ENCODE data around the gene ANKRD13D.

DNA sequence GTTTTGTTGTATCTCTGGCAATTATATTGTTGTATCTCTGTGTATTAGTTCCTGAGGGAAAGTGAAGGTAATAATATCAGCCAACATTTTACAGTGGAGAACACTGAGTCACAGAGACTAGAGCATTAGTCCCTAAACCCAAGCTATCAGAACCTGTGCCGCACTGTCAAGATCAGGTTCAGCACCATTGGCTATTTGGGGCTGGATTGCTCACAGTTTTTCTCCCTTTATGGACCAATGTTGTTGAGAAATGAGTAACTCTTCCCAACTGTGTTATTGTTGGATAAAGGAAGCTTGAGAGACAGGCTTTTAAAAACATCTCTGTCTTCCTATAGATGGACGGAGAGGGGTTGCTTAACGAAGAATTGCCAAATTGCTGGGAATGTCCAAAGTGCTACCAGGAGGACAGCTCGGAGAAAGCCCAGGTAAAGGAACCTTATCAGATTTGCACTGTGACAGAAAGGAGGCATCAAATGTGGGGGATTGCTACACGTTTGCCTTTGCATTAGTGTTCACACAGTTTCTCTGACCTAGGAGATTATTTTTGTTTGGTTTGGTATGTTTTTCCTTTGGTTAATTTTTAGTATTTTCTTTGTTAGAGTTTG lies 41.1 kb upstream of the ANKRD13D start:
- TF ChIP-seq, protein P1, sequence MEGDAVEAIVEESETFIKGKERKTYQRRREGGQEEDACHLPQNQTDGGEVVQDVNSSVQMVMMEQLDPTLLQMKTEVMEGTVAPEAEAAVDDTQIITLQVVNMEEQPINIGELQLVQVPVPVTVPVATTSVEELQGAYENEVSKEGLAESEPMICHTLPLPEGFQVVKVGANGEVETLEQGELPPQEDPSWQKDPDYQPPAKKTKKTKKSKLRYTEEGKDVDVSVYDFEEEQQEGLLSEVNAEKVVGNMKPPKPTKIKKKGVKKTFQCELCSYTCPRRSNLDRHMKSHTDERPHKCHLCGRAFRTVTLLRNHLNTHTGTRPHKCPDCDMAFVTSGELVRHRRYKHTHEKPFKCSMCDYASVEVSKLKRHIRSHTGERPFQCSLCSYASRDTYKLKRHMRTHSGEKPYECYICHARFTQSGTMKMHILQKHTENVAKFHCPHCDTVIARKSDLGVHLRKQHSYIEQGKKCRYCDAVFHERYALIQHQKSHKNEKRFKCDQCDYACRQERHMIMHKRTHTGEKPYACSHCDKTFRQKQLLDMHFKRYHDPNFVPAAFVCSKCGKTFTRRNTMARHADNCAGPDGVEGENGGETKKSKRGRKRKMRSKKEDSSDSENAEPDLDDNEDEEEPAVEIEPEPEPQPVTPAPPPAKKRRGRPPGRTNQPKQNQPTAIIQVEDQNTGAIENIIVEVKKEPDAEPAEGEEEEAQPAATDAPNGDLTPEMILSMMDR (IDR thresholded peaks at IDR 0.05): no peak
- TF ChIP-seq ZFX (IDR thresholded peaks at IDR 0.05; ENCODE audit: borderline replicate concordance): no peak
